Measurements from ENCODE around the gene KAT8. TPM values are rescaled to one million over a fixed set of nuclear protein-coding genes. Genes with fewer than 3 reads are reported as not detected.
"Not testable (repeated sequence)": the region's sequence is repeated elsewhere in the genome, so short reads cannot be mapped to it uniquely, and the experiment has no call there.

Gene KAT8
- total RNA-seq, 2 experiments from 2014 or later = 66.5 to 72.9 TPM

- Mint-ChIP-seq H3K4me3 (no peak overlapping the region), H3K4me1 (peaks cover 3% of the 10 kb centered on the region), H3K36me3 (no peaks in the 10 kb centered on the region), H3K9me3 (no peaks in the 10 kb centered on the region), H3K27ac (no peak overlapping the region), H3K27me3 (no peaks in the 10 kb centered on the region)
- ATAC-seq (ENCODE audit: low read depth) = no peak
- no peak for DNase-seq
- POLR2A ChIA-PET = interaction anchor here (2.2 kb wide), 1 partner anchor 11 kb away, joined by 6 read pairs; the partner anchor contains the start of gene FUS
Measured at GRCh38 chr16:31168848-31169247, 51.4 kb downstream of the KAT8 start.

DNA sequence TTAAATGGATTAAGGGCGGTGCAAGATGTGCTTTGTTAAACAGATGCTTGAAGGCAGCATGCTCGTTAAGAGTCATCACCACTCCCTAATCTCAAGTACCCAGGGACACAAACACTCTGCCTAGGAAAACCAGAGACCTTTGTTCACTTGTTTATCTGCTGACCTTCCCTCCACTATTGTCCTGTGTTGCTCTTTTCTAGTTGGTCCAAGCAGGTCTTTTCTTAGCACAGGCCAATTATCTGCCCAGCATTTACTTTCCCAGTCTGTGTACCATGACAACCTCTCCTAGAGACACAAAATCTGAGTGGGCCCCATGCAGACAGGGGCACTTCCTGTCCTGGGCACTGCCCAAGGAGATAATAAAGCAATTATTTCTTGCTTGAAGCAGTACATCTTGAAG lies 52.6 kb downstream of the KAT8 start:
- ATAC-seq (ENCODE audit: low read depth); H3K36me3 Mint-ChIP-seq; H3K4me3 Mint-ChIP-seq; H3K27ac Mint-ChIP-seq; DNase-seq; H3K4me1 Mint-ChIP-seq; POLR2A ChIA-PET; H3K27me3 Mint-ChIP-seq; H3K9me3 Mint-ChIP-seq: not testable (repeated sequence)

- peaks cover 11% of the 10 kb centered on the region for H3K36me3 Mint-ChIP-seq
- peak overlapping the region; percentile 97 for H3K27ac Mint-ChIP-seq
- DNase-seq (peak; percentile 59), ATAC-seq (ENCODE audit: low read depth) (peak; percentile 31)
- POLR2A ChIA-PET = interaction anchor here (0.6 to 5.9 kb wide), 14 partner anchors 11 to 281 kb away, joined by 3 to 138 read pairs (median 5); partner anchors contain the start of genes ARMC5, KAT8, PYCARD and ZNF843
- H3K9me3 Mint-ChIP-seq = no peaks in the 10 kb centered on the region
- peak overlapping the region; percentile 77 for H3K4me3 Mint-ChIP-seq
- peaks cover 21% of the 10 kb centered on the region for H3K4me1 Mint-ChIP-seq
- H3K27me3 Mint-ChIP-seq = no peaks in the 10 kb centered on the region
Measured at GRCh38 chr16:31177136-31177535, 59.7 kb downstream of the KAT8 start.

DNA sequence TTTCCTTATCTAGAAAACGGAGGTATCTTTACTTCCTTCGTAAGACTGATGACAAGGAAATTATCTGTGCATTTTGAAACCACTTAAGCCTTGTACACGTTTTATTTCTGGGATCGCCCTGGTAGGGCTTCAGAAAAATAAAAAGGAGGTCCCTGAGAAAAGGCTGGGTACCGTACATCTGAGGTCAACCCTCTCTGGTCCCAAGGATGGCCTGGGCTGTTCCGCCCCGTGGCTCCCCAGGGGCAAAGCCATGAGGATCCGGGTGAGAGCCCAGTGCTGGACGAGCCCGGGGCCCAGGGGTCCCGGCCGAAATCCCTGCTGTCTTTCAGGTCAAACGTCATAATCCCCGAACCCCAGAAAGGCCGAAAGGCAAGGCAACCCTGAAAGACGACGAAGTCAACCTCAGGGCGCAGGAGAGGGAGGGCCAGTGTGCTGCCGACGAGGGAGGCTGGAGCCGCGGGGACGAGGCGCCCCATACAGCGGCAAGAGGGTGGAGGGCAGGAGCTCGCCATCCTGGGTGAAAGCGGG lies 61.8 kb downstream of the KAT8 start:
- Mint-ChIP-seq H3K36me3 (peaks cover 31% of the 10 kb centered on the region), H3K4me1 (peaks cover 41% of the 10 kb centered on the region)

GRCh38 chr16:31179747-31180459 lies 62.4 kb downstream of the KAT8 start, which contains the start of gene FUS:
TSS of gene FUS (plus strand) at chr16:31180139. CDS start at chr16:31180215, 76 bp downstream.
- H3K27me3 Mint-ChIP-seq = no peaks in the 10 kb centered on the region
- H3K4me1 Mint-ChIP-seq = peaks cover 44% of the 10 kb centered on the region
- DNase-seq (peak; percentile 96), ATAC-seq (ENCODE audit: low read depth) (peak; percentile 60)
- peaks cover 36% of the 10 kb centered on the region for H3K36me3 Mint-ChIP-seq
- peak within 1 kb of the TSS; percentile 99 for H3K4me3 Mint-ChIP-seq
- H3K27ac Mint-ChIP-seq = peak within 1 kb of the TSS; percentile 97
- POLR2A ChIA-PET = interaction anchor here (0.6 to 5.9 kb wide), 57 partner anchors 8 to 693 kb away, joined by 3 to 138 read pairs (median 5); partner anchors contain the start of genes ARMC5, HSD3B7, ITGAX and KAT8
- no peaks in the 10 kb centered on the region for H3K9me3 Mint-ChIP-seq

More for the DNA sequence above, 61.8 kb downstream of the KAT8 start:
- Mint-ChIP-seq H3K27me3 (no peaks in the 10 kb centered on the region), H3K4me3 (peak overlapping the region; percentile 99), H3K27ac (peak overlapping the region; percentile 97), H3K9me3 (no peaks in the 10 kb centered on the region)
- POLR2A ChIA-PET = interaction anchor here (0.6 to 5.9 kb wide), 47 partner anchors 9 to 694 kb away, joined by 3 to 138 read pairs (median 6); partner anchors contain the start of genes ARMC5, ITGAX, KAT8 and PYCARD
- ATAC-seq (ENCODE audit: low read depth) (no peak), DNase-seq (no peak)

Other genes starting within 250 kb of the KAT8 start
- gene BCL7C, start 223.6 kb upstream of the KAT8 start, total RNA-seq = 10 to 100 TPM; 31.1 to 31.8 TPM
- under 1 TPM; 0.19 to 0.37 TPM for gene CTF1, start 221.1 kb upstream of the KAT8 start, total RNA-seq
- gene FBXL19, start 194.1 kb upstream of the KAT8 start, total RNA-seq = 10 to 100 TPM; 20.1 to 24.4 TPM
- 10 to 100 TPM; 24.6 to 25.8 TPM for gene ORAI3, start 168.6 kb upstream of the KAT8 start, total RNA-seq
- gene SETD1A, start 159.9 kb upstream of the KAT8 start, total RNA-seq = 10 to 100 TPM; 27.6 to 33.4 TPM
- gene HSD3B7, start 132.5 kb upstream of the KAT8 start, total RNA-seq = 10 to 100 TPM in 1 of 2 experiments, 1 to 10 TPM in 1; 8.5 to 10.9 TPM
- 1 to 10 TPM; 3.1 to 3.5 TPM for gene STX1B, start 107.0 kb upstream of the KAT8 start, total RNA-seq
- 10 to 100 TPM; 82.8 to 84.8 TPM for gene STX4, start 84.1 kb upstream of the KAT8 start, total RNA-seq
- 10 to 100 TPM; 17.9 to 20.5 TPM for gene ZNF668, start 43.4 kb upstream of the KAT8 start, total RNA-seq
- gene ZNF646, start 43.2 kb upstream of the KAT8 start, total RNA-seq = 10 to 100 TPM; 37.3 to 38.7 TPM
- 10 to 100 TPM; 10.4 to 10.9 TPM for gene PRSS53, start 28.7 kb upstream of the KAT8 start, total RNA-seq
- 10 to 100 TPM; 79.4 to 80.4 TPM for gene VKORC1, start 22.9 kb upstream of the KAT8 start, total RNA-seq
- 10 to 100 TPM; 35.8 to 37.0 TPM for gene BCKDK, start 9.3 kb upstream of the KAT8 start, total RNA-seq
- not detected for gene PRSS8, start 18.1 kb downstream of the KAT8 start, total RNA-seq
- 1 to 10 TPM in 1 of 2 experiments, under 1 TPM in 1; 0.31 to 1.1 TPM for gene PRSS36, start 32.4 kb downstream of the KAT8 start, total RNA-seq
- 100 to 1,000 TPM; 540 to 618 TPM for gene FUS, start 62.5 kb downstream of the KAT8 start, total RNA-seq
- gene PYCARD, start 85.1 kb downstream of the KAT8 start, total RNA-seq = 10 to 100 TPM; 82.3 to 87.0 TPM
- gene TRIM72, start 96.5 kb downstream of the KAT8 start, total RNA-seq = not detected
- not detected for gene PYDC1, start 99.5 kb downstream of the KAT8 start, total RNA-seq
- gene ITGAM, start 142.3 kb downstream of the KAT8 start, total RNA-seq = 1 to 10 TPM; 8.3 to 8.9 TPM
- gene ITGAX, start 237.5 kb downstream of the KAT8 start, total RNA-seq = 10 to 100 TPM; 26.4 to 26.7 TPM

Data from activated naive CD8-positive, alpha-beta T cell treated with anti-CD3 and anti-CD28 coated beads, Interleukin-2, amount 10 ng/mL, durations not matched to agents 7 days and 5 days (primary cell).